NCI-H526 treated with DMSO at 0.1 percent for 48 hours (cell line): ENCODE data around the gene CELF2.
A peak's percentile ranks its signal among the peaks of the same experiment; 100 is the strongest.

Experiments
- DNase-seq: peaks from one replicate; lab custom pipeline; 2025; lab: John Stamatoyannopoulos, UW

Gene CELF2

GRCh38 chr10:11004144-11005077, 13.3 kb upstream of the CELF2 start:
- no peak for DNase-seq

GRCh38 chr10:11005725-11006427, 11.8 kb upstream of the CELF2 start:
- no peak for DNase-seq

- no peak for DNase-seq
These were observed 11.2 kb upstream of the CELF2 start for GRCh38 chr10:11006428-11006825.

- no peak for DNase-seq
These were observed 10.1 kb upstream of the CELF2 start for GRCh38 chr10:11007476-11008020.

GRCh38 chr10:11009471-11010308, 8.0 kb upstream of the CELF2 start:
- DNase-seq: no peak

- DNase-seq: no peak
These were observed 7.1 kb upstream of the CELF2 start for GRCh38 chr10:11010582-11010981.

GRCh38 chr10:11011436-11011835, 6.2 kb upstream of the CELF2 start:
- no peak for DNase-seq

- no peak for DNase-seq
These were observed 5.7 kb upstream of the CELF2 start for GRCh38 chr10:11011984-11012383.

- no peak for DNase-seq
These were observed 5.0 kb upstream of the CELF2 start for GRCh38 chr10:11012421-11013295.

- peak; percentile 86 for DNase-seq
These were observed 3.8 kb upstream of the CELF2 start for GRCh38 chr10:11013836-11014235.

GRCh38 chr10:11014671-11015445, 2.8 kb upstream of the CELF2 start:
- peak; percentile 56 for DNase-seq

- peak; percentile 53 for DNase-seq
These were observed 2.2 kb upstream of the CELF2 start for GRCh38 chr10:11015446-11015934.

GRCh38 chr10:11017000-11017569, 587 bp upstream of the CELF2 start:
- DNase-seq: peak; percentile 55

GRCh38 chr10:11018432-11018841, 765 bp downstream of the CELF2 start:
- DNase-seq: no peak

- DNase-seq: peak; percentile 53
These were observed 1.4 kb downstream of the CELF2 start for GRCh38 chr10:11018855-11019631.

GRCh38 chr10:11019724-11020547, 2.3 kb downstream of the CELF2 start:
- peak; percentile 64 for DNase-seq

GRCh38 chr10:11020548-11020942, 2.9 kb downstream of the CELF2 start:
- peak; percentile 40 for DNase-seq

GRCh38 chr10:11022213-11022612, 4.5 kb downstream of the CELF2 start:
- DNase-seq: no peak
